HEK293 (cell line): ENCODE data around the gene GBGT1.

ENCODE experiments used
- CTCF ChIA-PET: fragments of 350-600 bp; formaldehyde crosslinking; extraction: SDS; loops from one replicate; lab custom pipeline; 2021; ENCODE audit warnings: antibody characterized with exemption; lab: Yijun Ruan, JAX
- POLR2A ChIA-PET: fragments of 300-600 bp; formaldehyde crosslinking; extraction: SDS; loops from one replicate; lab custom pipeline; 2020; ENCODE audit warnings: antibody characterized with exemption, inconsistent platforms; lab: Yijun Ruan, JAX
- H3K27ac ChIP-seq: fragments of 200-500 bp; sonication (Bioruptor generic); 2 replicates; pipeline ENCODE4 v1.5.1; 2014; ENCODE audit warnings: low read depth, low read length, control low read depth, inconsistent platforms; ENCODE audit errors: extremely low read depth
- H3K36me3 ChIP-seq, 2 experiments: fragments of 200-500 bp in 1 of 2; sonication (Bioruptor generic) in 1 of 2; 1 replicate in 1 of 2; 2 replicates in 1 of 2; pipeline ENCODE4 v1.5.1; 2014 to 2017; ENCODE audit warnings: inconsistent platforms in 2 of 2, low read length in 2 of 2; ENCODE audit not compliant: control insufficient read depth in 2 of 2, insufficient read depth in 1 of 2
- H3K4me1 ChIP-seq: fragments of 200-500 bp; sonication (Bioruptor generic); 2 replicates; pipeline ENCODE4 v1.5.1; 2014; ENCODE audit warnings: mild to moderate bottlenecking, low read length, inconsistent platforms; ENCODE audit not compliant: control insufficient read depth, insufficient read depth
- H3K4me3 ChIP-seq: 2 replicates; pipeline ENCODE4 v1.5.1; 2011; ENCODE audit warnings: low read depth, mild to moderate bottlenecking, control low read depth, low read length, moderate library complexity
- H3K9me3 ChIP-seq: fragments of 200-500 bp; sonication (Bioruptor generic); 2 replicates; pipeline ENCODE4 v1.5.1; 2014; ENCODE audit warnings: low read depth, low read length, inconsistent platforms; ENCODE audit not compliant: control insufficient read depth, insufficient read depth
- MYNN ChIP-seq: fragments of 450-650 bp; formaldehyde crosslinking; IDR thresholded peaks from 2 replicates; pipeline ENCODE4 v1.5.1; 2016; ENCODE audit warnings: missing biosample characterization, missing genetic modification characterization, borderline replicate concordance
- PRDM1 ChIP-seq: fragments of 450-650 bp; formaldehyde crosslinking; IDR thresholded peaks from 2 replicates; pipeline ENCODE4; 2016; ENCODE audit warnings: missing biosample characterization, missing genetic modification characterization
- WT1 ChIP-seq: fragments of 450-650 bp; formaldehyde crosslinking; IDR thresholded peaks from 2 replicates; pipeline ENCODE4 v1.5.1; 2016; ENCODE audit warnings: missing biosample characterization, missing genetic modification characterization
- ZBTB21 ChIP-seq: fragments of 450-650 bp; formaldehyde crosslinking; IDR thresholded peaks from 2 replicates; pipeline ENCODE4 v1.5.1; 2017; ENCODE audit warnings: missing biosample characterization, missing genetic modification characterization
- ZBTB7A ChIP-seq: fragments of 450-650 bp; formaldehyde crosslinking; IDR thresholded peaks from 2 replicates; pipeline ENCODE4 v1.5.1; 2016; ENCODE audit warnings: low read depth, missing biosample characterization, missing genetic modification characterization
- ZFP37 ChIP-seq: fragments of 450-650 bp; formaldehyde crosslinking; IDR thresholded peaks from 2 replicates; pipeline ENCODE4 v1.5.1; 2016; ENCODE audit warnings: missing biosample characterization, missing genetic modification characterization
- ZNF132 ChIP-seq: fragments of 450-650 bp; formaldehyde crosslinking; IDR thresholded peaks from 2 replicates; pipeline ENCODE4 v1.5.1; 2017; ENCODE audit warnings: missing biosample characterization, missing genetic modification characterization, borderline replicate concordance
- ZNF19 ChIP-seq: fragments of 450-650 bp; formaldehyde crosslinking; IDR thresholded peaks from 2 replicates; pipeline ENCODE4; 2016; ENCODE audit warnings: missing biosample characterization, missing genetic modification characterization, low read depth
- ZNF654 ChIP-seq: fragments of 450-650 bp; formaldehyde crosslinking; IDR thresholded peaks from 2 replicates; pipeline ENCODE4 v1.5.1; 2016; ENCODE audit warnings: low read depth, missing biosample characterization, missing genetic modification characterization
- ZNF701 ChIP-seq: fragments of 450-650 bp; formaldehyde crosslinking; IDR thresholded peaks from 2 replicates; pipeline ENCODE4 v1.5.1; 2016; ENCODE audit warnings: missing biosample characterization, missing genetic modification characterization
- ZNF707 ChIP-seq: fragments of 450-650 bp; formaldehyde crosslinking; IDR thresholded peaks from 2 replicates; pipeline ENCODE4 v1.5.1; 2016; ENCODE audit warnings: missing biosample characterization, missing genetic modification characterization
- ZNF768 ChIP-seq: fragments of 450-650 bp; formaldehyde crosslinking; IDR thresholded peaks from 2 replicates; pipeline ENCODE4 v1.5.1; 2018; ENCODE audit warnings: missing biosample characterization, mild to moderate bottlenecking, missing genetic modification characterization
- ZNF791 ChIP-seq: fragments of 450-650 bp; formaldehyde crosslinking; IDR thresholded peaks from 2 replicates; pipeline ENCODE4 v1.5.1; 2016; ENCODE audit warnings: missing biosample characterization, missing genetic modification characterization
- TF ChIP-seq, protein P1 (sequence below): fragments of 450-650 bp; formaldehyde crosslinking; IDR thresholded peaks from 2 replicates; pipeline ENCODE4 v1.5.1; 2016; ENCODE audit warnings: missing biosample characterization, missing genetic modification characterization
- TF ChIP-seq, protein P2 (sequence below): fragments of 450-650 bp; formaldehyde crosslinking; IDR thresholded peaks from 2 replicates; pipeline ENCODE4 v1.5.1; 2016; ENCODE audit warnings: missing biosample characterization, missing genetic modification characterization
- TF ChIP-seq, protein P3 (sequence below): fragments of 450-650 bp; formaldehyde crosslinking; IDR thresholded peaks from 2 replicates; pipeline ENCODE4; 2016; ENCODE audit warnings: missing biosample characterization, missing genetic modification characterization
- TF ChIP-seq, protein P4 (sequence below): fragments of 450-650 bp; formaldehyde crosslinking; IDR thresholded peaks from 2 replicates; pipeline ENCODE4 v1.5.1; 2017; ENCODE audit warnings: missing biosample characterization, mild to moderate bottlenecking, missing genetic modification characterization, moderate library complexity
- TF ChIP-seq, protein P5 (sequence below): fragments of 450-650 bp; formaldehyde crosslinking; conservative IDR thresholded peaks from 2 replicates; pipeline ENCODE4 v1.5.1; 2016; ENCODE audit warnings: low read depth, missing biosample characterization, missing genetic modification characterization

GBGT1 gene

DNA sequence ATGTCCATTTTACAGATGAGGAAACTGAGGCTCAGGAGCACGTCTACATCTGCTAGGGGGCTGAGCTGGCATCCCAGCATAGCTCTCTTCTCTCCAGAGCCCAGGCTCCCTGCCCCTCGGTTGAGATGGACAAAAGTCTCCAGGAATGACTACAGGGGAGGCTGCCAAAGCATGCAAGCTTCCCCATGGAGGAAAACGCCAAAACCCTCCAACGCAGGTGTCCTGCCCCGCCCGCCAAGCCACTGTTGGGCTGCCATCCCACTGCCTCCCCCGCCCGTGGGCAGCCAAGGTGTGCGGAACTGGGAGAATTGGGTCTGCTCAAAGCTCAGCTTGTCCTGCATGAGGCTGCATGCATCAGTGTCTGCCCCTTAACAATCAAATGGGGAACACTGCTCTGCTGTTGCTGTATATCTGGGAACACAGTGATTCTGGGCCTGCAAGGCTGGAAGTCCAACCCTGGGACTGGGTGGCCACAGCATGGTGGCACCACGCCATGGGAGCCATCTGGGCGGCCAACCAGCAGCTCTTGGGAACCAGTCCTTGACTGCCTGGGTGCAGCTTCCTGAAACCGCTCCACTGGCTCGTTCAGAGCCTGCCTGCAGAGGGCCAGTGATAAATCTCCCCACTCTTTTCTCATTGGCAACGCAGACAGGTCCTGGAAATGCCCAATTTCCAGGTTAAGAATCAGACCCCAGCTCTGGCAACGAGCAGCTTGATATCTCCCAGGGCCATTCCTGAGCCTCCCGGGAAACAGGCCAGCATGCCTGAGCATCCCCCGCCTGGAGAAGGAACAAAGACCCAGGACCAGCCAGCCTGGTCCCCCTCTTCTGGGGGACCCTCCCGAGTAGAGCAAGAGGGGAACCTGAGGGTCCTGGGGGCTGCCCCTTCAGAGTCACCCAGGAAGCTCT is 46.2 kb downstream of the GBGT1 start:
- Histone ChIP-seq H3K9me3 (no peaks in the 10 kb centered on the region), H3K4me1 (peaks cover 14% of the 10 kb centered on the region), H3K27ac (no peak overlapping the region), H3K36me3 (peaks cover 0 to 16% of the 10 kb centered on the region in 2 experiments; a peak in 1 of 3 replicates), H3K4me3 (no peak overlapping the region)
- POLR2A ChIA-PET, result interaction anchor here (0.7 to 4.0 kb wide), 5 partner anchors 9 to 88 kb away, joined by 3 to 24 read pairs (median 9); partner anchors contain the start of gene GTF3C5
- CTCF ChIA-PET, result interaction anchor here (0.6 to 22.4 kb wide), 7 partner anchors 15 to 824 kb away, joined by 3 to 342 read pairs (median 13); no protein-coding TSS in a partner anchor
- TF ChIP-seq ZNF768, result no peak
- TF ChIP-seq, protein P1, sequence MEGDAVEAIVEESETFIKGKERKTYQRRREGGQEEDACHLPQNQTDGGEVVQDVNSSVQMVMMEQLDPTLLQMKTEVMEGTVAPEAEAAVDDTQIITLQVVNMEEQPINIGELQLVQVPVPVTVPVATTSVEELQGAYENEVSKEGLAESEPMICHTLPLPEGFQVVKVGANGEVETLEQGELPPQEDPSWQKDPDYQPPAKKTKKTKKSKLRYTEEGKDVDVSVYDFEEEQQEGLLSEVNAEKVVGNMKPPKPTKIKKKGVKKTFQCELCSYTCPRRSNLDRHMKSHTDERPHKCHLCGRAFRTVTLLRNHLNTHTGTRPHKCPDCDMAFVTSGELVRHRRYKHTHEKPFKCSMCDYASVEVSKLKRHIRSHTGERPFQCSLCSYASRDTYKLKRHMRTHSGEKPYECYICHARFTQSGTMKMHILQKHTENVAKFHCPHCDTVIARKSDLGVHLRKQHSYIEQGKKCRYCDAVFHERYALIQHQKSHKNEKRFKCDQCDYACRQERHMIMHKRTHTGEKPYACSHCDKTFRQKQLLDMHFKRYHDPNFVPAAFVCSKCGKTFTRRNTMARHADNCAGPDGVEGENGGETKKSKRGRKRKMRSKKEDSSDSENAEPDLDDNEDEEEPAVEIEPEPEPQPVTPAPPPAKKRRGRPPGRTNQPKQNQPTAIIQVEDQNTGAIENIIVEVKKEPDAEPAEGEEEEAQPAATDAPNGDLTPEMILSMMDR (tag by site-specific recombination), result no peak
- no peak for TF ChIP-seq ZNF654 (tag by site-specific recombination)
- TF ChIP-seq ZBTB7A, result no peak
- TF ChIP-seq, protein P2, sequence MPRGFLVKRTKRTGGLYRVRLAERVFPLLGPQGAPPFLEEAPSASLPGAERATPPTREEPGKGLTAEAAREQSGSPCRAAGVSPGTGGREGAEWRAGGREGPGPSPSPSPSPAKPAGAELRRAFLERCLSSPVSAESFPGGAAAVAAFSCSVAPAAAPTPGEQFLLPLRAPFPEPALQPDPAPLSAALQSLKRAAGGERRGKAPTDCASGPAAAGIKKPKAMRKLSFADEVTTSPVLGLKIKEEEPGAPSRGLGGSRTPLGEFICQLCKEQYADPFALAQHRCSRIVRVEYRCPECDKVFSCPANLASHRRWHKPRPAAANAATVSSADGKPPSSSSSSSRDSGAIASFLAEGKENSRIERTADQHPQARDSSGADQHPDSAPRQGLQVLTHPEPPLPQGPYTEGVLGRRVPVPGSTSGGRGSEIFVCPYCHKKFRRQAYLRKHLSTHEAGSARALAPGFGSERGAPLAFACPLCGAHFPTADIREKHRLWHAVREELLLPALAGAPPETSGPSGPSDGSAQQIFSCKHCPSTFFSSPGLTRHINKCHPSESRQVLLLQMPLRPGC (tag by site-specific recombination), result no peak
- TF ChIP-seq, protein P3, sequence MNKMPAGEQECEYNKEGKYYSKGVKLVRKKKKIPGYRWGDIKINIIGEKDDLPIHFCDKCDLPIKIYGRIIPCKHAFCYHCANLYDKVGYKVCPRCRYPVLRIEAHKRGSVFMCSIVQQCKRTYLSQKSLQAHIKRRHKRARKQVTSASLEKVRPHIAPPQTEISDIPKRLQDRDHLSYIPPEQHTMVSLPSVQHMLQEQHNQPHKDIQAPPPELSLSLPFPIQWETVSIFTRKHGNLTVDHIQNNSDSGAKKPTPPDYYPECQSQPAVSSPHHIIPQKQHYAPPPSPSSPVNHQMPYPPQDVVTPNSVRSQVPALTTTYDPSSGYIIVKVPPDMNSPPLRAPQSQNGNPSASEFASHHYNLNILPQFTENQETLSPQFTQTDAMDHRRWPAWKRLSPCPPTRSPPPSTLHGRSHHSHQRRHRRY, result no peak
- TF ChIP-seq, protein P4, sequence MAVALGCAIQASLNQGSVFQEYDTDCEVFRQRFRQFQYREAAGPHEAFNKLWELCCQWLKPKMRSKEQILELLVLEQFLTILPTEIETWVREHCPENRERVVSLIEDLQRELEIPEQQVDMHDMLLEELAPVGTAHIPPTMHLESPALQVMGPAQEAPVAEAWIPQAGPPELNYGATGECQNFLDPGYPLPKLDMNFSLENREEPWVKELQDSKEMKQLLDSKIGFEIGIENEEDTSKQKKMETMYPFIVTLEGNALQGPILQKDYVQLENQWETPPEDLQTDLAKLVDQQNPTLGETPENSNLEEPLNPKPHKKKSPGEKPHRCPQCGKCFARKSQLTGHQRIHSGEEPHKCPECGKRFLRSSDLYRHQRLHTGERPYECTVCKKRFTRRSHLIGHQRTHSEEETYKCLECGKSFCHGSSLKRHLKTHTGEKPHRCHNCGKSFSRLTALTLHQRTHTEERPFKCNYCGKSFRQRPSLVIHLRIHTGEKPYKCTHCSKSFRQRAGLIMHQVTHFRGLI (tag by site-specific recombination), result no peak
- no peak for TF ChIP-seq WT1 (tag by site-specific recombination)
- TF ChIP-seq, protein P5, sequence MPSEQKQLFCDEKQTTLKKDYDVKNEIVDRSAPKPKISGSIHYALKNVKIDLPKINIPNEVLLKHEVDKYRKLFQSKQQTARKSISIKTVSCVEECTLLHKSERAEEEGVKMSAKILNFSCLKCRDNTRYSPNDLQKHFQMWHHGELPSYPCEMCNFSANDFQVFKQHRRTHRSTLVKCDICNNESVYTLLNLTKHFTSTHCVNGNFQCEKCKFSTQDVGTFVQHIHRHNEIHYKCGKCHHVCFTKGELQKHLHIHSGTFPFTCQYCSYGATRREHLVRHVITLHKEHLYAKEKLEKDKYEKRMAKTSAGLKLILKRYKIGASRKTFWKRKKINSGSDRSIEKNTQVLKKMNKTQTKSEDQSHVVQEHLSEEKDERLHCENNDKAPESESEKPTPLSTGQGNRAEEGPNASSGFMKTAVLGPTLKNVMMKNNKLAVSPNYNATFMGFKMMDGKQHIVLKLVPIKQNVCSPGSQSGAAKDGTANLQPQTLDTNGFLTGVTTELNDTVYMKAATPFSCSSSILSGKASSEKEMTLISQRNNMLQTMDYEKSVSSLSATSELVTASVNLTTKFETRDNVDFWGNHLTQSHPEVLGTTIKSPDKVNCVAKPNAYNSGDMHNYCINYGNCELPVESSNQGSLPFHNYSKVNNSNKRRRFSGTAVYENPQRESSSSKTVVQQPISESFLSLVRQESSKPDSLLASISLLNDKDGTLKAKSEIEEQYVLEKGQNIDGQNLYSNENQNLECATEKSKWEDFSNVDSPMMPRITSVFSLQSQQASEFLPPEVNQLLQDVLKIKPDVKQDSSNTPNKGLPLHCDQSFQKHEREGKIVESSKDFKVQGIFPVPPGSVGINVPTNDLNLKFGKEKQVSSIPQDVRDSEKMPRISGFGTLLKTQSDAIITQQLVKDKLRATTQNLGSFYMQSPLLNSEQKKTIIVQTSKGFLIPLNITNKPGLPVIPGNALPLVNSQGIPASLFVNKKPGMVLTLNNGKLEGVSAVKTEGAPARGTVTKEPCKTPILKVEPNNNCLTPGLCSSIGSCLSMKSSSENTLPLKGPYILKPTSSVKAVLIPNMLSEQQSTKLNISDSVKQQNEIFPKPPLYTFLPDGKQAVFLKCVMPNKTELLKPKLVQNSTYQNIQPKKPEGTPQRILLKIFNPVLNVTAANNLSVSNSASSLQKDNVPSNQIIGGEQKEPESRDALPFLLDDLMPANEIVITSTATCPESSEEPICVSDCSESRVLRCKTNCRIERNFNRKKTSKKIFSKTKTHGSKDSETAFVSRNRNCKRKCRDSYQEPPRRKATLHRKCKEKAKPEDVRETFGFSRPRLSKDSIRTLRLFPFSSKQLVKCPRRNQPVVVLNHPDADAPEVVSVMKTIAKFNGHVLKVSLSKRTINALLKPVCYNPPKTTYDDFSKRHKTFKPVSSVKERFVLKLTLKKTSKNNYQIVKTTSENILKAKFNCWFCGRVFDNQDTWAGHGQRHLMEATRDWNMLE (tag by site-specific recombination), result no peak
- TF ChIP-seq MYNN (tag by site-specific recombination), result no peak
- no peak for TF ChIP-seq ZFP37
- TF ChIP-seq ZNF19 (tag by site-specific recombination), result no peak
- no peak for TF ChIP-seq ZNF791 (tag by site-specific recombination)
- TF ChIP-seq ZNF132 (tag by site-specific recombination), result no peak
- TF ChIP-seq ZNF707 (tag by site-specific recombination), result no peak
- TF ChIP-seq ZNF701, result no peak
- TF ChIP-seq PRDM1 (tag by site-specific recombination), result no peak
- no peak for TF ChIP-seq ZBTB21 (tag by site-specific recombination)
